ENCODE data around the gene HMGCS2. TPM values are rescaled to one million over a fixed set of nuclear protein-coding genes. Genes with fewer than 3 reads are reported as not detected.

Gene HMGCS2
- total RNA-seq, 1 donor from 2014 or later, result 6.8 TPM

DNA sequence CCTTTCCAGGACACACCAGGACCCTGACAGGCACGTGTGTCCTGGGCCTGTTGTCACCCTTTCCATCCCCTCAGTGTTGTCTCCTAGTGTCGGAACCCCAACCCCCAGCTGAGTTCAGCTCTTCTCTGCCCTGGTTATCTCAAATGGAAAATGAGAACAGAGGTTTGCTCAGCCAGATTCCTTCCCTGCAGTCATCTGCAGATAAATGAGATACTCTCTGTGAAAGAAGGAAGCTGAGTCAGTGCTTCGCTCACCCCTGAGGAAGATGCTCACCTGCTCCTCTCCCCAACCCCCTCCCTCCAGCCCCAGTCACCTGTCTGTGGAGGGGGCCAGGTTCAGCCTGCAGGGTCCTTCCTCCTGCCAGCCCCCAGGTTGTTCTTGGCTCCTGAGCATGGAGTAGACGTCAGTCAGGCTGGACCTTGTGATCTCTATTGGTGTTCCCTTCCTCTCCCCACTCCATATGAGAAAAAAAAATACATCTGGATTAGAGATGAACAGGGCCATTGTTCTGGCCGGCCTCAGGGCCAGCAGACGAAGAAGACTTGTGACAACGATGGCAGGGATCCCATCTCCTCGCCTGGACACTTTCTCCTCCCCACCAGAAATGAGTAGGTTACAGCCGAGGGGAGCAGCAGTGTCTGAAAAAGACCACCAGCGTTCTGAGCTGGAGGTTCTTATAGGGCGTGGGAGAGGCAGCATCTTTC is 36.1 kb downstream of the HMGCS2 start:
- no peak for DNase-seq (ENCODE audit: low spot score in 2 of 2)
- intact Hi-C loops (cut with DNase I), result no loop called here
- no peaks in the 10 kb centered on the region for H3K4me1 ChIP-seq
- peaks cover 19 to 42% of the 10 kb centered on the region in 2 donors for H3K36me3 ChIP-seq
- H3K27me3 ChIP-seq, result no peaks in the 10 kb centered on the region
- no peaks in the 10 kb centered on the region for H3K9me3 ChIP-seq
- no peak overlapping the region for H3K4me3 ChIP-seq
- TF ChIP-seq, protein P1, sequence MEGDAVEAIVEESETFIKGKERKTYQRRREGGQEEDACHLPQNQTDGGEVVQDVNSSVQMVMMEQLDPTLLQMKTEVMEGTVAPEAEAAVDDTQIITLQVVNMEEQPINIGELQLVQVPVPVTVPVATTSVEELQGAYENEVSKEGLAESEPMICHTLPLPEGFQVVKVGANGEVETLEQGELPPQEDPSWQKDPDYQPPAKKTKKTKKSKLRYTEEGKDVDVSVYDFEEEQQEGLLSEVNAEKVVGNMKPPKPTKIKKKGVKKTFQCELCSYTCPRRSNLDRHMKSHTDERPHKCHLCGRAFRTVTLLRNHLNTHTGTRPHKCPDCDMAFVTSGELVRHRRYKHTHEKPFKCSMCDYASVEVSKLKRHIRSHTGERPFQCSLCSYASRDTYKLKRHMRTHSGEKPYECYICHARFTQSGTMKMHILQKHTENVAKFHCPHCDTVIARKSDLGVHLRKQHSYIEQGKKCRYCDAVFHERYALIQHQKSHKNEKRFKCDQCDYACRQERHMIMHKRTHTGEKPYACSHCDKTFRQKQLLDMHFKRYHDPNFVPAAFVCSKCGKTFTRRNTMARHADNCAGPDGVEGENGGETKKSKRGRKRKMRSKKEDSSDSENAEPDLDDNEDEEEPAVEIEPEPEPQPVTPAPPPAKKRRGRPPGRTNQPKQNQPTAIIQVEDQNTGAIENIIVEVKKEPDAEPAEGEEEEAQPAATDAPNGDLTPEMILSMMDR (IDR thresholded peaks at IDR 0.05), result no peak
- no peak overlapping the region for H3K27ac ChIP-seq

DNA sequence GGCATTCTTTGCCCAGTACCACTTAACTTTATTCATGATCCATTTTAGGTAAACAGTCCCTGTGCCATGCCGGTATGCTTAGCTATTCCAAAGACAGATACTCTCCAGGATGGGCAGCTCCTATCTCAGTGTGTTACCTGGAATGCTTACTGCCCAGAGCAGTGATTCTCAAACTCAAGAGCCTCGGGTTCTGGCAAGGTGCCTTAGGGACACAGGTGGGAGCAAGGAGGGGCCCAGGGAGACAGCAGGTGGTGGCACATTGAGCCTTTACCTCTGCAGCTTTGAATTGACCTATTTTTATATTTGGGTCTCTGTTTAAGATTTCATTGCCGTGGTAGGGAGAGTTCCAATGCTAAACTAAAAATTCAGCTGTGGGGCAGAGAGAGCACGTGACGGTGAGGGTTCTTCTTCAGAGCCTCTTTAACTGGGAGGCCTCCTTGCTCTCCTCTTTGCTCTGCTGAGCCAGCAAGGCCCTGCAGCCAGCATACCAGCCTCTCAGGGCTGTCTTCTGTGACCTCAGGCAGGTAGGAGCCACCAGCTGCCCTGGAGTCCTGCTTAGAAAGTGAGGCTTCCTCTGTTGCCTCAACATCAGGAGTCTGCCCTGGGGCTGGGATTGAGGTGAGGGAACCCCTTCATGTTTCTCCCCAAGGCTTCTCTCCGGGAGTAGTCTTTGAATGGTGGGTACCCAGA is 36.8 kb downstream of the HMGCS2 start:
- Histone ChIP-seq H3K9me3 (no peaks in the 10 kb centered on the region), H3K27ac (no peak overlapping the region), H3K4me3 (no peak overlapping the region), H3K27me3 (no peaks in the 10 kb centered on the region), H3K4me1 (no peaks in the 10 kb centered on the region), H3K36me3 (peaks cover 15 to 36% of the 10 kb centered on the region in 2 donors)
- TF ChIP-seq, protein P1 (IDR thresholded peaks at IDR 0.05), result no peak
- no peak for DNase-seq (ENCODE audit: low spot score in 2 of 2)
- intact Hi-C loops (cut with DNase I), result no loop called here

DNA sequence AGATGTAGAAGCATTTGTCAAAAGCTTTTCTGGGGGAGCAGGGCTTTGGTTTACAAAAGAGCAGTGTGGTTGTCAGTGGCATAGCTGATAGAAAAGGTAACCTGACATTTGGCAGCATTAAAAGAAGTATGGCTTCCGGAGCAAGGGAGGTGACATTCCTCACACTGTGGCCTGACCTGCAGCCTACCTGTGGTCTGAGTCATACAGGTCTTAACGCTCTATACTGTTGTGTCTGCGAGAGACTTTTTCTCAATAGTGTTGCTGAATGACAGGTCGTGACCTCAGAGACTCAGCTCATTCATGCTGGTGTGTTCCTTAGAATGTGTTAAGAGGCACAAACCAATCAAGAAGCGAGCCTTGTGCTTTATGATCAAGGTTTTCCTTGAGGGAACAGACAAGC is 37.6 kb downstream of the HMGCS2 start:
- H3K4me3 ChIP-seq, result no peak overlapping the region
- H3K27me3 ChIP-seq, result no peaks in the 10 kb centered on the region
- H3K36me3 ChIP-seq, result peaks cover 18 to 36% of the 10 kb centered on the region in 2 donors
- intact Hi-C loops (cut with DNase I), result no loop called here
- H3K9me3 ChIP-seq, result no peaks in the 10 kb centered on the region
- DNase-seq (ENCODE audit: low spot score in 2 of 2), result no peak
- no peak overlapping the region for H3K27ac ChIP-seq
- H3K4me1 ChIP-seq, result no peaks in the 10 kb centered on the region
- TF ChIP-seq, protein P1 (IDR thresholded peaks at IDR 0.05), result no peak

DNA sequence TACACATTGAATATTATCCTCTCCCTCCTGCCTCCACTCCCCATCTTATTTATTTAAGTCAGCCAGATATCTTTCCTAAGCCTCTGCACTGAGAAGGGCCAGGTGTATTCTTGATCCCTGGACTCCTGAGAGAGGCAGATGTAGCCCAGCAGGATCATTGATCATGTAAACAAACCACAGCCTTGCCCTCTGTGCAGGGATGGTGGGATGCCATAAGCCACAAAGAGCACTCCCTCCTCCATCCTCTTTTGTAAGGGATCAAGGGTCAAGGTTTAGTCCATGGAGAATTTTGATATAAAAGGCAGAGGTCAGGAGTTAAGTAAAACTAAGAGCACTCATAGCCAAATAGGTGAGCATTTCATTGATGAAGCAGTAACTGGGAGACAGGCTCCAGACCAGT is 39.7 kb downstream of the HMGCS2 start:
- H3K27ac ChIP-seq, result no peak overlapping the region
- H3K27me3 ChIP-seq, result no peaks in the 10 kb centered on the region
- intact Hi-C loops (cut with DNase I), result no loop called here
- H3K9me3 ChIP-seq, result no peaks in the 10 kb centered on the region
- H3K4me1 ChIP-seq, result no peaks in the 10 kb centered on the region
- H3K4me3 ChIP-seq, result no peak overlapping the region
- TF ChIP-seq, protein P1 (IDR thresholded peaks at IDR 0.05), result no peak
- DNase-seq (ENCODE audit: low spot score in 2 of 2), result no peak
- peaks cover 15 to 33% of the 10 kb centered on the region in 2 donors for H3K36me3 ChIP-seq

DNA sequence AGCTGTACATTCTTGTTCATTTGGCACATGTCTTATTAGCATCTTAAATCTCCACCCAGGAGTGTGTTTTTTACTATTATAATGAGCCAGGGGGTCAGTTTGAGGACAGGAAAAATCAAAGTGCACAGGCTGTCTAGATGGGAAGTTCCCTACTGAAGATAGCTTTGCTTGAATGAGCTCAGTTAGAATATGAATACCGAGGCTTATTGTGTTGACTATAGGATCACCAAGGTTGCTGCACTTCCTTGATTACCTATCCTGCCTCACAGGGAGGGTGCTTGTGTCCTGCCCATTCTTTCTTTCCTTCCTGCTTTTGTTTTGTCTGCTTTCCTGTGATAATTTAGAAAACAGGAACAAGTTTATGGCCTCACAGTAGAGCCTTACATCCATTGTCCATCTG is 40.7 kb downstream of the HMGCS2 start:
- no peak for DNase-seq (ENCODE audit: low spot score in 2 of 2)
- H3K36me3 ChIP-seq, result peaks cover 26 to 42% of the 10 kb centered on the region in 2 donors
- intact Hi-C loops (cut with DNase I), result no loop called here

More for the DNA sequence above, 40.7 kb downstream of the HMGCS2 start:
- no peaks in the 10 kb centered on the region for H3K9me3 ChIP-seq
- no peaks in the 10 kb centered on the region for H3K27me3 ChIP-seq
- H3K4me3 ChIP-seq, result no peak overlapping the region
- TF ChIP-seq, protein P1 (IDR thresholded peaks at IDR 0.05), result no peak
- H3K27ac ChIP-seq, result no peak overlapping the region
- no peaks in the 10 kb centered on the region for H3K4me1 ChIP-seq
